Bronchial smooth muscle cell (primary cell): ENCODE data around the gene SLC25A27. TPM values are rescaled to one million over a fixed set of nuclear protein-coding genes. Genes with fewer than 3 reads are reported as not detected.

ENCODE experiments used
- total RNA-seq: library from RNA; depleted of rRNA; stranded (reverse); fragments of >200 nt; gene quantifications from 2 replicates; pipeline ENCODE4 v1.2.1, GENCODE V29; 2014

Gene SLC25A27, protein sequence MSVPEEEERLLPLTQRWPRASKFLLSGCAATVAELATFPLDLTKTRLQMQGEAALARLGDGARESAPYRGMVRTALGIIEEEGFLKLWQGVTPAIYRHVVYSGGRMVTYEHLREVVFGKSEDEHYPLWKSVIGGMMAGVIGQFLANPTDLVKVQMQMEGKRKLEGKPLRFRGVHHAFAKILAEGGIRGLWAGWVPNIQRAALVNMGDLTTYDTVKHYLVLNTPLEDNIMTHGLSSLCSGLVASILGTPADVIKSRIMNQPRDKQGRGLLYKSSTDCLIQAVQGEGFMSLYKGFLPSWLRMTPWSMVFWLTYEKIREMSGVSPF
- 5.7 and 9.6 TPM in 2 replicates for total RNA-seq

DNA sequence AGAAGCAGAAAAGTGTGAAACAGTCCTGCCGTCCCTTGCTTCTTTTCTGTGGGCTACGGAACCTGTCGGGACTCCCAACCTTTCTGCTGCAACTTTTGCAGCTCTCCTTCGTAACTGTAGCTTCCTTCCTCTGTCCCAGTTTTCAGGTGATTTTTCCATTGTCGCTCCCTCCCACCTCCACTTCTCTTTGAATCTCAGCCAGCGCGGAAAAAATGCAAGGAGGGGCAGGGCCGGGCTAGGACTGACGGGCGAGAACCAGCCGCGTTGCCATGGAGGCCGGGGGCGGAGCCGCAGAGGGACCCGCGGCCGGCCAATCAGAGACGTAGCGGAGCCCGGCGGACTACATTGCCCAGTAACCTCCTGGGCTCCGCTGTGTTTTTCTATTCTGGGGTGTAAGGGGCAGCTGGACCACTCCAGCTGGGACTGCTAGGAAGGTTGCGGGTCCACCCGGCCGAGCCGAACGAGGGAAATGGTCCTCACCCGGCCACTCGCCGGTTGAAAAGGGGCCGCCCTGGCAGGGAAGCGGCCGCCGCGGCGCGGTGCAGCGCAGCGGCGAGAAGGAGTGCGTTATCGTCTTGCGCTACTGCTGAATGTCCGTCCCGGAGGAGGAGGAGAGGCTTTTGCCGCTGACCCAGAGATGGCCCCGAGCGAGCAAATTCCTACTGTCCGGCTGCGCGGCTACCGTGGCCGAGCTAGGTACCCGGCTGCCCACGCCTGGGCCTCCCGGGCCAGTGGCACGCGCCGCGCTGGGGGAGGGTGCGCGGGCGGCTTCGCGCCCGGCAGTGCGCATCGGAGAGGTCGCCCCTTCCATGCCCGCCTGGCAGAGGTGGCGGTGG, at the start of gene SLC25A27, which contains the start of gene CYP39A1:
TSS of gene SLC25A27 (plus strand) at position 373 of the 836 bp plus-strand sequence. CDS start at position 591, 218 bp downstream.
TSS of gene CYP39A1 (minus strand) at position 216 of the 836 bp plus-strand sequence. CDS start 236 bp downstream, outside the sequence.

DNA sequence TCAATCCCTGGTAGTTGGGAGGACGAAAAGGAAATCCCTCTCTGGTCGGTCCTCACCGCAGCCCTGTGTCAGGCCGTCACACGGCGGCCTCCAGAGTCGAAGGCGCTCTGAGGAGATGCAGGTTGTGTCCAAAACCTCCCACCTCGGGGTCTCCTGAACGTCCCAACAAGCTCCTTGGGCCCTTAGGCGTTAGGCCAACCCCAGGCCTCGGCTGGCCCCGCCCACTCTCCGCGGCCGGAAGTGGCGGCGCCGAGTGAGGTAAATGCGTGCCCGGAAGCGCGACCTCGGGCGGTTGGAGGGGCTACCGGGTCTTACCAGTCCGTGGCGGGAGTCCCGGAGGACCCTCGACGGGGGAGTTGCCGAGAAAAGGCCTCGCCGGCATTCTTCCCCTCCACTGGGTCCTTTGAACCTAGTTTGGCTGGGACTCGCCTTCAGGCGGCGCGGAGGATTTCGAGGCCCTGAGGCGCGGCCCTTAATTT, 34.9 kb downstream of the SLC25A27 start, which contains the start of gene TDRD6:
TSS of gene TDRD6 (plus strand) at position 267 of the 479 bp plus-strand sequence. CDS start 244 bp downstream, outside the sequence.

Other genes starting within 250 kb of the SLC25A27 start
- gene RCAN2, start 161.5 kb upstream of the SLC25A27 start, total RNA-seq, result 0.09 and 1.6 TPM in 2 replicates
- gene CYP39A1, start 157 bp upstream of the SLC25A27 start, total RNA-seq, result 0.79 and 2.2 TPM in 2 replicates
- 0.26 and 0.32 TPM in 2 replicates for gene TDRD6, start 34.9 kb downstream of the SLC25A27 start, total RNA-seq
- not detected in 2 replicates for gene PLA2G7, start 82.4 kb downstream of the SLC25A27 start, total RNA-seq
- gene ANKRD66, start 94.0 kb downstream of the SLC25A27 start, total RNA-seq, result not detected in 2 replicates
- gene MEP1A, start 140.4 kb downstream of the SLC25A27 start, total RNA-seq, result not detected in 2 replicates